ENCODE data around the gene BAHCC1. TPM values are rescaled to one million over a fixed set of nuclear protein-coding genes. Genes with fewer than 3 reads are reported as not detected.

Gene BAHCC1
- total RNA-seq = 4.4 and 5.1 TPM in 2 replicates

GRCh38 chr17:81394921-81395599, at the start of gene BAHCC1:
BAHCC1 (plus strand) TSS chr17:81395457; CDS start chr17:81399740, 4,283 bp downstream.

GRCh38 chr17:81512562-81513371, 117.5 kb downstream of the BAHCC1 start, which contains the start of gene ACTG1:
ACTG1 (minus strand) TSS chr17:81512799; CDS start chr17:81512354, 445 bp downstream.

Other genes starting within 250 kb of the BAHCC1 start
- gene PVALEF, start 229.9 kb upstream of the BAHCC1 start, total RNA-seq = not detected in 2 replicates
- gene AATK, start 229.2 kb upstream of the BAHCC1 start, total RNA-seq = 0.32 TPM in 1 of 2 replicates, not detected in the other
- 11.7 and 13.7 TPM in 2 replicates for gene CEP131, start 172.5 kb upstream of the BAHCC1 start, total RNA-seq
- gene TEPSIN, start 156.4 kb upstream of the BAHCC1 start, total RNA-seq = 8.2 and 11.3 TPM in 2 replicates
- 43.7 and 71.5 TPM in 2 replicates for gene NDUFAF8, start 156.1 kb upstream of the BAHCC1 start, total RNA-seq
- 47.0 and 49.5 TPM in 2 replicates for gene SLC38A10, start 100.2 kb upstream of the BAHCC1 start, total RNA-seq
- gene ACTG1, start 117.3 kb downstream of the BAHCC1 start, total RNA-seq = 4,208 and 4,624 TPM in 2 replicates
- 1.7 and 2.8 TPM in 2 replicates for gene FSCN2, start 132.9 kb downstream of the BAHCC1 start, total RNA-seq
- gene FAAP100, start 156.9 kb downstream of the BAHCC1 start, total RNA-seq = 10.1 and 12.9 TPM in 2 replicates
- 40.7 and 58.6 TPM in 2 replicates for gene NPLOC4, start 241.7 kb downstream of the BAHCC1 start, total RNA-seq
- gene TSPAN10, start 241.7 kb downstream of the BAHCC1 start, total RNA-seq = 0.86 and 3.3 TPM in 2 replicates

Data from bronchial smooth muscle cell (primary cell).